NCI-H82 treated with DMSO at 0.1 percent for 48 hours (cell line): ENCODE data around the gene STH.
"Not testable (repeated sequence)": the region's sequence is repeated elsewhere in the genome, so short reads cannot be mapped to it uniquely, and the experiment has no call there.

ENCODE experiments used
- DNase-seq: peaks from one replicate; lab custom pipeline; 2025; ENCODE audit not compliant: unreplicated experiment; lab: John Stamatoyannopoulos, UW

Gene STH

GRCh38 chr17:45998987-45999899 is at the start of gene STH:
Gene STH (plus strand): TSS chr17:45999250. CDS start chr17:45999280, 30 bp downstream.
- no peak for DNase-seq

- DNase-seq, result no peak
These were observed 49.2 kb upstream of the STH start for GRCh38 chr17:45949755-45950320.

- DNase-seq, result no peak
These were observed 48.2 kb upstream of the STH start for GRCh38 chr17:45950888-45951287.

- DNase-seq, result no peak
These were observed 47.6 kb upstream of the STH start for GRCh38 chr17:45951403-45951802.

GRCh38 chr17:45951941-45952340 is 47.1 kb upstream of the STH start:
- no peak for DNase-seq

- no peak for DNase-seq
These were observed 46.2 kb upstream of the STH start for GRCh38 chr17:45952814-45953320.

GRCh38 chr17:45953561-45953960 is 45.5 kb upstream of the STH start:
- no peak for DNase-seq

GRCh38 chr17:45954914-45955313 is 44.1 kb upstream of the STH start:
- DNase-seq, result no peak

- no peak for DNase-seq
These were observed 43.7 kb upstream of the STH start for GRCh38 chr17:45955326-45955725.

- no peak for DNase-seq
These were observed 43.0 kb upstream of the STH start for GRCh38 chr17:45956090-45956489.

GRCh38 chr17:45956746-45957145 is 42.3 kb upstream of the STH start:
- DNase-seq, result not testable (repeated sequence)

GRCh38 chr17:45958307-45958706 is 40.7 kb upstream of the STH start:
- DNase-seq, result no peak

- no peak for DNase-seq
These were observed 39.9 kb upstream of the STH start for GRCh38 chr17:45958994-45959665.

GRCh38 chr17:45960311-45960710 is 38.7 kb upstream of the STH start:
- no peak for DNase-seq

- no peak for DNase-seq
These were observed 37.8 kb upstream of the STH start for GRCh38 chr17:45961206-45961605.

GRCh38 chr17:45962221-45962972 is 36.7 kb upstream of the STH start:
- DNase-seq, result no peak

GRCh38 chr17:45963283-45963682 is 35.8 kb upstream of the STH start:
- no peak for DNase-seq

- DNase-seq, result no peak
These were observed 35.2 kb upstream of the STH start for GRCh38 chr17:45963889-45964288.

GRCh38 chr17:45964634-45965033 is 34.4 kb upstream of the STH start:
- no peak for DNase-seq

GRCh38 chr17:45965812-45966211 is 33.2 kb upstream of the STH start:
- no peak for DNase-seq
